BE2C (cell line): ENCODE results near the gene MYLK.

Source experiments
- DNase-seq: peaks from one replicate; pipeline ENCODE4 v3.0.0-alpha.2; 2020
- H3K27me3 ChIP-seq: fragments of 250-450 bp; sonication (Bioruptor Pico); 2 replicates; pipeline ENCODE4 v1.5.1; 2020; ENCODE audit warnings: mild to moderate bottlenecking
- H3K36me3 ChIP-seq: fragments of 250-450 bp; sonication (Bioruptor Pico); 2 replicates; pipeline ENCODE4 v1.5.1; 2020; ENCODE audit warnings: mild to moderate bottlenecking
- H3K4me1 ChIP-seq: fragments of 250-450 bp; sonication (Bioruptor Pico); 2 replicates; pipeline ENCODE4 v1.5.1; 2020
- H3K4me3 ChIP-seq: 2 replicates; pipeline ENCODE4 v1.5.1; 2011; ENCODE audit warnings: low read depth, low read length
- H3K9me3 ChIP-seq: fragments of 250-450 bp; sonication (Bioruptor Pico); 2 replicates; pipeline ENCODE4 v1.5.1; 2020
- CTCF ChIP-seq: IDR thresholded peaks from 2 replicates; pipeline ENCODE4 v1.5.1; 2012; ENCODE audit warnings: mild to moderate bottlenecking, low read depth, low read length

The MYLK gene

GRCh38 chr3:123642182-123642956, 241.8 kb downstream of the MYLK start:
- H3K4me1 ChIP-seq, result no peaks in the 10 kb centered on the region
- no peaks in the 10 kb centered on the region for H3K36me3 ChIP-seq
- TF ChIP-seq CTCF, result peak; percentile 92
- no peaks in the 10 kb centered on the region for H3K9me3 ChIP-seq
- no peak overlapping the region for H3K4me3 ChIP-seq
- DNase-seq, result peak; percentile 86
- no peaks in the 10 kb centered on the region for H3K27me3 ChIP-seq

GRCh38 chr3:123641505-123641904, 242.6 kb downstream of the MYLK start:
- no peaks in the 10 kb centered on the region for H3K36me3 ChIP-seq
- TF ChIP-seq CTCF, result no peak

DNA sequence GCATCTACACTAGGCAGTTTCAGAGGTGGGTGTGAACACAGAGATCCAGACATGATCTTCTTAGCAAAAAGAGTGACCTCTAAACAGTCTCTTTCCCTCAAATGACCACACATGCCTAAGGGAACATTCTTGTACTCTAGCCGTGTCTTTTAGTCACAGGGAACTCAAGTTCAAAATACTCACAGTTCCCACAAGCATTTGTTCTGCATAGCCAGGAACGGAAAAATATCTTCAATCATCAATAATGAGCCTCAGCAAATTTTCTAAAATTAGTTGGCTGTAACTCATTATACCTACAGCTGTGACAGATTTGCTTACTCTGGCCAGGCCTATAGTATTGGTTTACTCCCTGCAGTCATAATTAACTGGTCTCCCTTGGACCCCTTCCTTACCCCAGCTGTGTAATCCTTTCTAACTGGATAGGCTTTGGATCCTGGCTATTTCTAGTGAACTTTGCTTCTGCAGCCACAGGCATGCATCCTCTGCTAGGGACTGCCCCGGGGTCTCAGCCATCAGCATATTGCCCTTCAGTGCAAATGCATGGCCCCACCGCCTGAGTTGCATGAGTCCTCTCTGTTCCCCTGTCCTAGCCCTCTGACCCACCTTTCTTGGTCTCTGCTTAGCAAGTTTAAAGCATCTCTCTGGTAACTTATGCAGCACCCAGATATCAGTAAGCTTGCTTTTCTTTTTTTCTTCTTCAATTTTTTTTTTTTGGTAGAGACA, 243.2 kb downstream of the MYLK start:
- Histone ChIP-seq H3K9me3 (no peaks in the 10 kb centered on the region), H3K36me3 (no peaks in the 10 kb centered on the region), H3K27me3 (no peaks in the 10 kb centered on the region), H3K4me1 (no peaks in the 10 kb centered on the region), H3K4me3 (no peak overlapping the region)
- no peak for TF ChIP-seq CTCF
- DNase-seq, result no peak

More at GRCh38 chr3:123641505-123641904, 242.6 kb downstream of the MYLK start:
- Histone ChIP-seq H3K4me3 (no peak overlapping the region), H3K9me3 (no peaks in the 10 kb centered on the region), H3K27me3 (no peaks in the 10 kb centered on the region), H3K4me1 (no peaks in the 10 kb centered on the region)
- no peak for DNase-seq

DNA sequence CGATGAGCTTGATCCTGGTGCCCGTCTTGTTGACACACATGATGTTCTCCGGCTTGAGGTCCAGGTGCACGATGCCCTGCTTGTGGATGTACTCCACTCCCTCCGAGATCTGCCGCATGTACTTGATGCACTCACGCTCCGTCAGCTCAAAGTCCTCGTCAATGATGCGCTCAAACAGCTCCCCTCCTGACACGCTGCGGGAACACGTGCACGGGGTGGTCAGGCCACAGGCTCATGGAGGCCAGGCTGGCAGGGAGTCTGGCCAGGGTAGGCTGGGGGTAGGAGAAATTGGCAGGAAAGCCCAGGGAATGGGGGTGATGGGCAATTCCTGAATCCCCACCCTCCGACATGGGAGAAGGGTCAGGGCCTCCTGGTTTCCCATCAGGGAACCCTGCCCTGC, 243.8 kb downstream of the MYLK start:
- no peaks in the 10 kb centered on the region for H3K27me3 ChIP-seq
- DNase-seq, result no peak
- TF ChIP-seq CTCF, result no peak
- H3K4me1 ChIP-seq, result no peaks in the 10 kb centered on the region
- H3K9me3 ChIP-seq, result no peaks in the 10 kb centered on the region
- no peak overlapping the region for H3K4me3 ChIP-seq
- no peaks in the 10 kb centered on the region for H3K36me3 ChIP-seq

DNA sequence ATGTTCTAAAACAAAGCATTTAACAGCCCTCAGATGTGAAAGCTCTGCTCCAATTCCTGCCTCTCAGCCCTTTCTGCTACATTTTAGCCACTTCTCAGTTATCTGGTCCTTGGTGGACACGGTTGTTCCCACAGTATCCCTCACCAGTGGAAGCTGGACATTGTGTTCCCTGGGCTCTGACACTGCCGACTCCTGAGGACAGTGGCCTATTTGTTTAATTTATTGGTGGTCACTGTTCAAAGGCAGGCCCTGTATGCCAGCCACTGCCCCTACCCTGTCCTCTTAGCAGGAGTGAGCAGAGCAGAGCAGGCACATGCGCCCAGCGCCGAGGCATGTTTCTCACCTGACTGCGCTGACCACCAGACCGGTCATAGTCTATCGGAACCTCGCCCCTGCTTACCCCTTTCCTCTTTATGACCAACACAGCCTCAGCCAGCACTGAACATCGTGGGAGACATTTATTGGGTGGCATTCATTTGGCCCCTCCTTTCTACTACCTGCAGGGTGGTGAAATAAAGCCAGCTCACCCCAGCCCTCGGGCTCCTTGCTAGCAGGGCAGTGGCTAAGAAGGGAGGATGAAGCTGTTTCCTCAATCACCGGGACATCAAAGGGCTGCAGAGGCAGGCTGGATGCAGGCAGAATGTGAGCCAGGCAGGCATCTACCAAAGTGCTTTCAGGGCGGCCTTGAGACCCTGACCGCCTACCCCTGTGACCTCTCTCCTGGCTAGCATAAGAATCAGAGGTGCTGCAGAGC, 245.0 kb downstream of the MYLK start:
- TF ChIP-seq CTCF, result no peak
- Histone ChIP-seq H3K27me3 (no peaks in the 10 kb centered on the region), H3K4me3 (no peak overlapping the region), H3K9me3 (no peaks in the 10 kb centered on the region), H3K36me3 (no peaks in the 10 kb centered on the region), H3K4me1 (no peaks in the 10 kb centered on the region)
- DNase-seq, result no peak
